Prostate gland (tissue), 2 donors: Measurements from ENCODE around the gene SPDEF. TPM values are rescaled to one million over a fixed set of nuclear protein-coding genes. Genes with fewer than 3 reads are reported as not detected.

Source experiments
- DNase-seq: peaks from one replicate; pipeline ENCODE4 v3.0.0-alpha.2; 2019; ENCODE audit warnings: low spot score
- H3K27ac ChIP-seq, 2 donors: fragments of 200-600 bp; sonication (generic); 2 replicates each; pipeline ENCODE4 v1.5.1; 2017 to 2019
- H3K27me3 ChIP-seq: fragments of 200-600 bp; sonication (generic); replicated peaks from 2 replicates; pipeline ENCODE4 v1.5.1; 2019; ENCODE audit not compliant: insufficient read depth
- H3K36me3 ChIP-seq, 2 donors: fragments of 200-600 bp; sonication (generic); 1 replicate in 1 of 2; 2 replicates in 1 of 2; pipeline versions ENCODE4 v1.5.1 to v1.8.1; 2017 to 2019
- H3K4me1 ChIP-seq: fragments of 200-600 bp; sonication (generic); replicated peaks from 2 replicates; pipeline ENCODE4 v1.5.1; 2019
- H3K4me3 ChIP-seq, 2 donors: fragments of 200-600 bp; sonication (generic); 2 replicates each; pipeline ENCODE4 v1.5.1; 2017 to 2019
- H3K9me3 ChIP-seq: fragments of 200-600 bp; sonication (generic); 2 replicates; pipeline ENCODE4 v1.5.1; 2017
- CTCF ChIP-seq, 4 experiments: fragments of 200-600 bp in 2 of 4; fragments of 450-650 bp in 2 of 4; sonication (generic) in 2 of 4; IDR thresholded peaks; 1 replicate in 3 of 4; 2 replicates in 1 of 4; pipeline ENCODE4 v1.5.1; 2016 to 2019; ENCODE audit warnings: antibody characterized with exemption in 4 of 4, mild to moderate bottlenecking in 2 of 4, moderate library complexity in 2 of 4
- POLR2A ChIP-seq: fragments of 450-650 bp; IDR thresholded peaks from one replicate; pipeline ENCODE4 v1.6.1; 2016; ENCODE audit warnings: antibody characterized with exemption, mild to moderate bottlenecking
- POLR2AphosphoS5 ChIP-seq: sonication (generic); formaldehyde crosslinking; IDR thresholded peaks from one replicate; pipeline ENCODE4 v1.6.1; 2017; ENCODE audit warnings: antibody characterized with exemption
- WGBS: methylation state at CpG from one replicate; pipeline ENCODE4 v1.1.5; 2018; 5-methylcytosine and 5-hydroxymethylcytosine counted together
- intact Hi-C: fragments of 100-400 bp; cut with DNase I; formaldehyde crosslinking; loops from one replicate; pipeline ENCODE4 v1.14.2; 2022
- total RNA-seq, 2 donors: library from RNA; depleted of rRNA; stranded (reverse); fragments of >200 nt; gene quantifications; one replicate each; pipeline ENCODE4 v1.1.0, GENCODE V29; 2016

The SPDEF gene
- total RNA-seq, 2 donors from 2014 or later: 165 to 738 TPM

- no peak for DNase-seq
- no peak overlapping the region for H3K4me3 ChIP-seq
- no peaks in the 10 kb centered on the region for H3K4me1 ChIP-seq
- whole genome bisulfite sequencing: 61% methylated on average over 21 of the region's 21 CpGs
- H3K27ac ChIP-seq: no peak overlapping the region
- H3K9me3 ChIP-seq: no peaks in the 10 kb centered on the region
- TF ChIP-seq CTCF (IDR thresholded peaks at IDR 0.05): no peak
- TF ChIP-seq POLR2AphosphoS5: no peak
- TF ChIP-seq POLR2A: no peak
- H3K27me3 ChIP-seq: no peaks in the 10 kb centered on the region
- intact Hi-C loops: no loop called here
- no peaks in the 10 kb centered on the region for H3K36me3 ChIP-seq
These were observed 14.1 kb upstream of the SPDEF start for GRCh38 chr6:34570066-34570833.

GRCh38 chr6:34569361-34569973, 13.3 kb upstream of the SPDEF start:
- Histone ChIP-seq H3K27me3 (no peaks in the 10 kb centered on the region), H3K27ac (peak overlapping the region in 1 of 2 donors; percentile 85), H3K9me3 (no peaks in the 10 kb centered on the region), H3K36me3 (no peaks in the 10 kb centered on the region), H3K4me1 (no peaks in the 10 kb centered on the region), H3K4me3 (no peak overlapping the region)
- DNase-seq: no peak
- WGBS: 93% methylated on average over 5 of the region's 5 CpGs
- no peak for TF ChIP-seq POLR2AphosphoS5
- TF ChIP-seq POLR2A: no peak
- TF ChIP-seq CTCF (IDR thresholded peaks at IDR 0.05): no peak
- intact Hi-C loops: no loop called here

DNA sequence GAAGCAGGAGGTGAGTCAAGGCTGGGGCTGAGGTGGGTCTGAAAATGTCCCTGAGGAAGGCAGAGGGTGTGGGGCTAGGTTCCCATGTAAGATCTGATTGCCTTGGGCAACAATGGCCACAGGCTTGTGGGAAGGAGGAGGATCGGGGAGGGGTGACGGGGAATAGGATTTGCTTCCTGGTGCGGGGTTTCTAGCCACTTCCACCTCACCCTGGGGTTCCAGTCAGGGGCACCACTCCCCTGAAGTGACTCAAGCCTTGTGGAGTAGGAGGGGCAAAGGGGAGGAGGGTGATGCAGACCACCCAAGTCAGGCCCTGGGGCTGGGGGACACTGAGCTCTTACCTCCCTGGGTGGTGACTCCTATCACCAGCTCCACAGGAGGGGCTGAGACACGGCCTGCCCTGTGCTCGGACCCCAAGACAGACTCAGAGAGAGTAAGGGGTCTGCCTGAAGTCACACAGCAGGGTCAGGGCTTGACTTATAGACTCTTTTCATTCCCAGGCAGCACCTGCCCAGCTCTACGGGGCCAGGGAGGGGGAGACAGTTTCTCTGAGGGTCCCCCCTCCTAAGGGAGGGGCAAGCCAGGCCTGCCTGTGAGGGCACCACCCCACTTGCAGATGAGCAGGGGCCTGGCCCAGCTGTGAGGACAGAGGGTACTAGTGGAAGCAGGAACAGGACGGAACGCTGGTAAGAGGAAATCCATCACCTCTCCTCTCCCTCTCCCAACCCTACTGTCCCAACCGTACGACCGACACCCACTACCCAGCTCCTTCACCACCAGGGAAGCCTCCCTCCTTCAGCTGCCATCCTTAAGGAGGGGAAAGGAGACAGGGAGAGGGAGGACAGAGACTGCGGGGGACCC, 12.4 kb upstream of the SPDEF start:
- intact Hi-C loops: no loop called here
- H3K36me3 ChIP-seq: no peaks in the 10 kb centered on the region
- DNase-seq: no peak
- peak overlapping the region in 1 of 2 donors; percentile 16 for H3K4me3 ChIP-seq
- H3K4me1 ChIP-seq: no peaks in the 10 kb centered on the region
- no peaks in the 10 kb centered on the region for H3K27me3 ChIP-seq
- peak overlapping the region; percentile 75 to 85 for H3K27ac ChIP-seq
- 57% methylated on average over 12 of the region's 12 CpGs for WGBS
- no peak for TF ChIP-seq CTCF (IDR thresholded peaks at IDR 0.05)
- no peak for TF ChIP-seq POLR2A
- TF ChIP-seq POLR2AphosphoS5: no peak
- H3K9me3 ChIP-seq: no peaks in the 10 kb centered on the region

DNA sequence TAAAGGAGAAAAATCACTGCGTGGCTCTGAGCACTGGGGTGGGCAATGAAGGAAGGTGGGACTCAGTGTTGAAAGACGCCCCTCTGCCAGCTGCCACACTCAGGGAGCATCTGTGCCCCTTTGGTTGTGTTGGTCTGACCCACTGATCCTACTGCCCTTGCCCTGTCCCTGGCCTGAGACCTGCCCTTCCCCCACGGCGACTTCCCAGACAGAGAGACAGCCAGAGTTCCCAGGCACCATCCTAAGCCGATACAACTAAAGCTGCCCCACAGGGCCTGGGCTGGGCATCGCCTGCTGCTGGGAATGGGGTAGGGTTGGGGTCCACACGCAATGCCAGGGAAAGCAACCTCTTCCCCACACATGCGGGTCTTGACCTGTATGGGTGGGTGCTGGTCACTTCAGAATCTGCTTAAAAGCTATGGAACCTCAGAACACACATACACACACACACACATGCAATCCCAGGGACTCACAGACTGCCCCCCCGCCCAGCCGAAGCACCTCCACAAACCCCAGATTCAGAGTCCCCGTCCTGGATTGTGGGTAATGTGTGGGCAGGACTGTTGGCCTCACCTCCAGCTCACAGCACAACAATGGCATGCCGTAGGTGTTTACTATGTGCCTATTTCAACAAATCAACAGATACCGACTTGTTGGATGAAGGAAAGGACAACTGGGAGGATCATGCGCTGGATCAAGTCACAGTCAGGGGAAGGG, 10.9 kb upstream of the SPDEF start:
- no peaks in the 10 kb centered on the region for H3K36me3 ChIP-seq
- DNase-seq: no peak
- TF ChIP-seq POLR2A (no peak), POLR2AphosphoS5 (no peak), CTCF (IDR thresholded peaks at IDR 0.05) (no peak)
- no peaks in the 10 kb centered on the region for H3K9me3 ChIP-seq
- intact Hi-C loops: no loop called here
- H3K4me1 ChIP-seq: no peaks in the 10 kb centered on the region
- WGBS: 79% methylated on average over 14 of the region's 14 CpGs
- H3K4me3 ChIP-seq: no peak overlapping the region
- H3K27me3 ChIP-seq: no peaks in the 10 kb centered on the region
- H3K27ac ChIP-seq: peak overlapping the region; percentile 75 to 85
